HEK293 (cell line): ENCODE measurements around the gene VRK3.
"Not testable (repeated sequence)": the region's sequence is repeated elsewhere in the genome, so short reads cannot be mapped to it uniquely, and the experiment has no call there.

Source experiments
- CTCF ChIP-seq: fragments of 450-650 bp; formaldehyde crosslinking; IDR thresholded peaks from 2 replicates; pipeline ENCODE4 v1.5.1; 2016; ENCODE audit warnings: missing biosample characterization, missing genetic modification characterization
- EGR2 ChIP-seq: fragments of 450-650 bp; formaldehyde crosslinking; IDR thresholded peaks from 2 replicates; pipeline ENCODE4 v1.5.1; 2016; ENCODE audit warnings: low read depth, missing biosample characterization, missing genetic modification characterization
- IKZF3 ChIP-seq: fragments of 450-650 bp; IDR thresholded peaks from 2 replicates; pipeline ENCODE4 v1.5.0; 2018; ENCODE audit warnings: missing biosample characterization, mild to moderate bottlenecking, missing genetic modification characterization, moderate library complexity
- ZNF639 ChIP-seq: fragments of 450-650 bp; formaldehyde crosslinking; IDR thresholded peaks from 2 replicates; pipeline ENCODE4 v1.5.1; 2016; ENCODE audit warnings: missing biosample characterization, missing genetic modification characterization

GRCh38 chr19:49959892-49960291 lies 65.3 kb downstream of the VRK3 start:
- not testable (repeated sequence) for TF ChIP-seq CTCF (tag by site-specific recombination); IKZF3; ZNF639 (tag by site-specific recombination); EGR2 (tag by site-specific recombination)
